Non-pigmented ciliary epithelial cell (primary cell): ENCODE data around the gene STK38L.
A peak's percentile ranks its signal among the peaks of the same experiment; 100 is the strongest.

ENCODE experiments used
- DNase-seq: peaks from one replicate; pipeline ENCODE4 v3.0.0-alpha.2; 2010; ENCODE audit warnings: low read depth

STK38L gene

DNA sequence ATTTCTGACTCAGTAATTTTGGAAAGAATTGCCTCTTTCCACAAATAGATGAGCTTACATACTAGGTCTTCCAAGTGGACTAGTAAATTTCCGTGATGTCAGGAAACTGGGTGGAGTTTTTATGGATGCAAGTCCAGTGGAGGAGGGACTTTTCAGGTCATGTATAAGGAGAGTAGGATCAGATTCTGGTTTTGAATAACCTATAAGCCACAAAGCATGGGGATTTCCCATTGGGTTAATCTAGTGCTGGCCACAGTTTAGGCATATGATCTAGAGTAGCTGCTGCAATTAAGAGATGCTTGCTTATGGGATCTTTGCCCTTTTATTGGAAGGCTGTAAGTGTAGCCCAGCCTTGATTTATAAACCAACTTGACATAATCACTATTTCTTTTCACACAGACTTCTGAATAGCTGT is 33.8 kb downstream of the STK38L start:
- peak; percentile 67 for DNase-seq

DNA sequence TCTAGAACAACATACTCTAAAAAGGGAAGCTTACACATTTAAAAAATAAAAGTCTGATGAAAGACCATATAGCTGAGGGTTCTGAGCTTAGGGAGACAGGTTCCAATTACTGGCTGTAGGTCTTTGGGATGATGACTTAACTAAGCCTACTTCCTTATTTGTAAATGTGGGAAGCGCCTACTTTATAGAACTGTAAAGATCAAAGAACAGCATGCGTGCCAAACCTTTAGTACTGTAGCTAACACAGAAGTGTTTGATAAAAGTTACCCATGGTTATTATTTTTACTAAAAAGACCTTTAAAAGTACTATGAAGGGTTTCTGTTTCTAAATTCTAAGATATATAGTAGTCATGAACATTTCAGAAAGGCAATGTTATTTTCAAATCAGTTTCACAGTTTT is 35.7 kb downstream of the STK38L start:
- DNase-seq, result no peak

DNA sequence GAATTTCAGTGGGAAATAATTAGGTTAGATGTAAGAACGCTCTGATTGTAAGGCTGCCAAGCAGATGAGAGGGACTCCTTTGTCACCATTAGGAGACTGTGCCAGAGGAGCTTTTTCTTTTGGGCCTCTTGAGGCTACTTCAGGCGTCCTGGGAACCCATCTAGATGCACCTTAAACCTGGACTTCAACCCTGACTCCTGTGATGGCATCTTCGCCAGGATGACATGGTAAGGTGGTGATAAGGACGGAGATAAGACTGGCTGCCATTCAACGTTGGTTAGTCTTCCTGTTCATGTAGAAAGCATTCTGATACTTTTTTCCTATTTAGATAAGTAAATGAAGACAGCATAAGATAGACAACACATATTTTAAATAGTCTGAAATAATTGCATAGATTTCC is 36.3 kb downstream of the STK38L start:
- no peak for DNase-seq

DNA sequence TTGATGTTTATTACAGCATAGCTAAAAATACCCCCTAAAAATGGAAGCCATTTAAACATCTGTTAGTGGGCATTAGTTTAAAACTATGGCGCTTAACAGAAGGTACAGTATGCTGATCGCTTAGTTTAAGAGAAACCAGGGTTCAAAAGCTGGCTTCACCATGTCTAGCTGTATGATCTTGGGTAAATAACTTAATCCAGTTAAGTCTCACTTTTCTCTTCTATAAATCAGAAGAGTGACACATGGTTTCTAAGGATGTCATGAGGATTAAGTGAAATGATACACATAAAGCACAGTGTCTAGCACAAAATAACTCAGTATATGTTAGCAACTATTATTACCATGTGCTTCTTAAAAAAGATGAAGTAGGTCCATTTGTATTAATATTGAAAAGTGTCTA is 38.7 kb downstream of the STK38L start:
- DNase-seq, result no peak

DNA sequence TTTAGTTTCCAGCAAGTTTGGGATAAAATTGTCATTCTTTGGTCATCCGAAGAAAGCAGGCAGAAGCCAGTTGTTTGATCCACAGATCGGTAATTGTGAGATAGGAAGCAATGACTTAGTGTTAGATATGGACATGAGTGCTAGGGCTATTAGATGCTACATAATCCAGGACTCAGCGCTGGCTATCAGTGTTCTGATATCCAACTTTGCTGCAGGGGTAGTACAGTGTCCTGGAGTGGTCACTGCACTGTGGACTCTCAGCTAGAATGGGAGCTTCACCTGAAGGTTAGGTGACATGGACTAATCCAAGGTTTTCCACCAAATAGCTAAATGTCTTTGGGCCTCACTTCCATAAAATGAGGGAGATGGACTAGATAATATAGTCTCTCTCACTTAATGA is 39.9 kb downstream of the STK38L start:
- DNase-seq, result no peak

DNA sequence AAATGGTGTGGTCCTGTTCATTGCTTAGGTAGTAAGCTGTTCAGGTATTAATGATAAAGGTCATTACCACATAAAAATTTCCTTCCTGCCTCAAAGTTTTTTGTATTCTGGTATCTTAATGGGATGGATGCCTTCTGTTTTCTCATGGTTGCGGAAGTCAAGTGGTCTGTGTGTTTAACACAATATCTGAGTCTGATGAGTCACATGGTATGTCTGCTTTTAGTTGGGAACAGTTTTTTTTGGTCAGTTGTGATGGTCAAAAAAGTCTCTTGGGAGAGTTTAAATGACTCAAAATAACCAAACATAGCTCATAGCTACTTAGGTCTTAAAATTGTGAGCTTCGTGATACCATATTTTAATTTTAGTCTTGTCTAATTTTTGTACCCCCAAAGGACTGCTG is 40.7 kb downstream of the STK38L start:
- DNase-seq, result peak; percentile 67

DNA sequence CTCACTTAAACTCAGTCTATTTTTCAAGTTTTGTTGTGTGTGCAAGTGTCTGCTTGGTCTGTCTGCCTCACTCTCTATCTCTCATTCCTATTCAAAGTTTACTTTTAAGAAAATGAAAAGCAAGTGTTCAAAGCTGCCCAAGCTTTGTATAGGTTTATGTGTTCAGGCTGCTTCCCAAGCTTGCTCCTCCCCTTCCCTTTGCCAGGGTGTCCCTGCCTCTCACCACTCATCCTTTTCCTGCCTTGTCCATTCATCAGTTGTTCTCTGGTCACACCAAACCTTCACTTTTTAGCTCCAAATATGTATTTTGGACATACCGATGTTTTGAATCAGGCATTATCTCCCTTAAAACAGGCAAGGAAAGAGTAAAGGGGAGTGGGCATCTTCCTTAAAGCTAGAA is 41.3 kb downstream of the STK38L start:
- no peak for DNase-seq

DNA sequence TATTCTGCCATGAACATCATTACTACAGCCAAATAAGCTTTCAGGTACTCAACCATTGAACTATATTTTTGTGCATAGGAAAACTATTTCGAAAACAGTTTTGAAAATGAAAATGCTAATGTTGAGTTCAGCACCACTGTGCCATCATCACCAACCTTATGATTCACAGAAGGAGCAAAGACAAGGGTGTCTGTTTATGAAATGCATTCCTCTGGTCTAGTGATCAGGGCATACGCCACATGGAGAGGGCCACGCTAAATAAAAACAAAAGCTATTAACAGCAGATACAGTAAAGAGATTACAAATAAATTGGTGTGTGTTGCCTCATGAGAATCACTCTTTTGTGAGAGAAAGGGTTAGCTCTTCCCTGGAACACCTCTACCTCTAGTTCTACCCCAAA is 45.3 kb downstream of the STK38L start:
- DNase-seq, result no peak

DNA sequence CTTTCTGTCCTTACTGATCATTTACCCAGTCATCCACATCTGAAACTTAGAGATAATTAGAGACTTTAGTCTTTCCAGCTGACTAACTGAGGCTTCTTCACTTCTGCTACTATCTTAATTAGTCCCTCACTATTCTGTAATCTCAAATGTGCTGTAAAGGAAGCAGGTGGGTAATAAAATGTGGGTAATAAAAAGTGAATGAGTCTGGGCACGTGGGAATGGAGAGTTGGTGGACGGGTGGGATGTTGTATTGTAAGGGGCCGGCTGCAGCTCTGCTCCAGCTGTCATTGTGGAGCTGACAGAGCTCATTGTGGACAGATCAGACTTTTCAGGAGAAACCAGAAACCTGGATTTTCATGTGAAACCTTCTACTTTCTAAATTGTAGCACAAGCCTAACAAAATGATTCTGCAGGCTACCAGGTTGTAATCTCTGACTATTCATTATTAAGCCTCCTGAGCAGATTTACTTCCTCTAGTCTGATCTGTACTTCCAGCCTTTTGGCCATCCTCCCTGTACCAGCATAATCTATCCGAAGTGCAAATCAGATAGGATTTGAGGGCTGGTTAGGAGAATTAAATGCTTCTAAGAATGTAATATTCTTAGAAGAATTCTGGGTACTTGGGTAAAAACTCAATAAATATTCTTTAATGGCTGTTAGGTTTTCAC is 46.5 kb downstream of the STK38L start:
- no peak for DNase-seq

DNA sequence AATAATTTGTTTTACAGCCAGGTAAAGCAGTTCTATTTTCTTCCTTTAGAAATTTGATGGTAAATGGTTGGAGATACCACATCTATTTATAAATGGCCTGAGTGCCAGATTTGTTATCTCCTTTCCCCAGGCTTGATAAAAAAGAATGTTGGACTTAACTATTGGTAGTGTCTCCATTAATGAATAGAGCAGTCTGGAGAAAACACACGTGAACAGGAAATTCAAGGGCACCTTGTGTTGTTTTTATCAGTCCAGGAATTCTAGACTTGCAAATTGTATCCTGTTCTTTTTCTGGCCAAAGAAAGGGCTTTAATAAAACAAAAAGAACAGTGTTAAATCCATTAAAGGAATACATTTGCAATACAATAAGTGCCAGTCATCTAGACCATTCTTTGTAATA is 47.8 kb downstream of the STK38L start:
- no peak for DNase-seq

DNA sequence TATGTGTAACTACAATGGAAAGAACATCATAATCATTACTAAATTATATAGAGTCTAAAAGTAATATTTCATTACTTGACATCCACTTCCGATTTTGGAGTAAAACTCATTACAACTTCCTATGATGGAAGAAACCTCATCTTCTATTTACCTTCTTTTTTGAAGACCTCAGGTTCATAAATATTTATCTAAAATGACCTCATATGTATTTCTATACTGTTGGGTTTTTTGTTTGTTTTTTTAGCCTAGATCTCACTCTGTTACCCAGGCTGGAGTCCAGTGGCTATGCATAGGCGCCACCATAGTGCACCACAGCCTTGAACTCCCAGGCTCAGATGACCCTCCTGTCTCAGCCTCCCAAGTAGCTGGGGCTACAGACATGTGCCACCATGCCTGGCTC is 48.6 kb downstream of the STK38L start:
- DNase-seq, result no peak

DNA sequence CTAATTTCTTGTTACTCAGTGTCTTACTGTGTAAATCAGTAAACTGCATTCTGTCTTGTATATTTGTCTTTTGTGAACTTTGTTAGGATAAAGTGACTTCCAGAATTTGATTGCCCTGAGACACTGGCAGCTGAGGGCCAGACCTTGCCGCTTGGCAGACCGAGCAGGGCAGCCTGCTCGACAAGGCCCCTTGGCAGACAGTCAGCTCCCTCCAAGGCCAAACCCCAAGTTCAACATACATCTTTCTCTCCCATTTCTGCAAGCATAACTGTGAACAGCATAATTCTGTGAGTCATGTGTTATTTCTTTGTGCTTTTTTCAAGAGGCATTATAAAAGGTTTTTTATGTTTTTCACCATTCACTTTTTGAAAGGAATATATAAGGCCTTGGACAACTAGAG is 49.4 kb downstream of the STK38L start:
- DNase-seq, result no peak

DNA sequence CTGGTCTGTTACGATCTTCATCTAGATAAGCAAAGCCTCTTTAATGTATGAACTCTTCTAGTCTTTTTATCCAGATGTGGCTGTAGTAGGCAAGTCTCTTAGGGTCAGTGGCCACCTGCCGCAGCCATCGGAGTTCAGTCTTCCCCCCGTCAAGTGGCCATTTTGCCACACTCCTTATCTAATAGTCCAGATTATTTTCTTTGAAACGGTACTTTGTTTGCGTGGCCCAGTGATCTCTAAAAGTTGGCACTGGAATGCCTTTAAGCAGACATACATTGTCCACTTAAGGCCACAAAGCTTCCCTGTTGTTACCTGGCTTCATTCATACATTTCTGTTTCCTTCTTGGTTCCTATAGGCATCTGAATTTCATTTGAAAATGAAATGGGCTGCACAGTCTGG is 52.6 kb downstream of the STK38L start:
- DNase-seq, result no peak

DNA sequence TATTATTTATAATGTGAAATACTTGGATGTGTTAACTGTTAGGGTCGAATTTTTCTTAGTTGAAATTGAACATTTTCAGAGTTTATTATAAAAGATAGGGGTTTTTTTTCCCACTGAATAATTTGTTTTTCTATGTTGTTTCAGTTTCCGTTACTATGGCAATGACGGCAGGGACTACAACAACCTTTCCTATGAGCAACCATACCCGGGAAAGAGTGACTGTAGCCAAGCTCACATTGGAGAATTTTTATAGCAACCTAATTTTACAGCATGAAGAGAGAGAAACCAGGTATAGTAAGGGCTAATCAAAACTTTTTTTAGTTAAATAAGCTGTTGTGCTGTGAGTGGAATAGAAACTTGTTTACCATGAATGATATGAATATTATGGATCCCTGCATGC is 53.5 kb downstream of the STK38L start:
- DNase-seq, result no peak

DNA sequence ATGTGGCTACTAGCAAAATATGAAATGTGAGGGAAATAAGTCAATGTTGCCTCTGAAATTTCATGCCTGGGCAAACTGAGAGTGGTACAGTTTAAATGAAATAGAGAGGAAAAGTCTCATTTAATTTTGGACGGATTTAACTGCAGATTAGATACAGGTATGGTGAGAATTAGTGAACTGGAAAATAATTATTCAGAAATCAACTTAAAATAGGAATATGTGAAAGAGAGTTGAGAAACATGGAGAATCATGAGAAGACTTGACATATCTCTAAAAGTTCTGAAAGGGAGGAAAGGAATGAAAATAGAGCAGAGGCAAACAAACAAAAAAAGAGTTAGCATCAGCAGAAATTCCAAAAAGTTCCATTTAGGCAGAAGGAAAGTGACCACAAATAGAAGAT is 55.0 kb downstream of the STK38L start:
- DNase-seq, result no peak

DNA sequence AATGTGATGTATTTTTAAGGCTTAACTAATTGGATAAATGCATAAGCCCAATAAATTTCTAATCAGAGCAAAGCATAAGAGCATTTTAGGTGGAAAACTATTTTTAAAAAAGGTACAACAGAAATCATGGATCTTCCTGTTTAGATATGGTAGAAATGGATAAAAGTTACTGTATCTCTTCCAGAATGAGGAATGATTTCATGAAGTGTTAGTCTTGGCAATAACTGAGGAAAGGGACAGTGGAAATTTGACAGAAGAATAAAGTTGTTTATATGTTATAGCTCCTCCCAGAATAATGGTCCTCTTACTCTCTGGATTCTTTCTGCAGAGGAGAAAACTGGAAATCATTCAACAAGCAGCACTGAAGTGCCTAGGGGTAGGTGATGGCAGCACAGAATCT is 56.1 kb downstream of the STK38L start:
- DNase-seq, result no peak

DNA sequence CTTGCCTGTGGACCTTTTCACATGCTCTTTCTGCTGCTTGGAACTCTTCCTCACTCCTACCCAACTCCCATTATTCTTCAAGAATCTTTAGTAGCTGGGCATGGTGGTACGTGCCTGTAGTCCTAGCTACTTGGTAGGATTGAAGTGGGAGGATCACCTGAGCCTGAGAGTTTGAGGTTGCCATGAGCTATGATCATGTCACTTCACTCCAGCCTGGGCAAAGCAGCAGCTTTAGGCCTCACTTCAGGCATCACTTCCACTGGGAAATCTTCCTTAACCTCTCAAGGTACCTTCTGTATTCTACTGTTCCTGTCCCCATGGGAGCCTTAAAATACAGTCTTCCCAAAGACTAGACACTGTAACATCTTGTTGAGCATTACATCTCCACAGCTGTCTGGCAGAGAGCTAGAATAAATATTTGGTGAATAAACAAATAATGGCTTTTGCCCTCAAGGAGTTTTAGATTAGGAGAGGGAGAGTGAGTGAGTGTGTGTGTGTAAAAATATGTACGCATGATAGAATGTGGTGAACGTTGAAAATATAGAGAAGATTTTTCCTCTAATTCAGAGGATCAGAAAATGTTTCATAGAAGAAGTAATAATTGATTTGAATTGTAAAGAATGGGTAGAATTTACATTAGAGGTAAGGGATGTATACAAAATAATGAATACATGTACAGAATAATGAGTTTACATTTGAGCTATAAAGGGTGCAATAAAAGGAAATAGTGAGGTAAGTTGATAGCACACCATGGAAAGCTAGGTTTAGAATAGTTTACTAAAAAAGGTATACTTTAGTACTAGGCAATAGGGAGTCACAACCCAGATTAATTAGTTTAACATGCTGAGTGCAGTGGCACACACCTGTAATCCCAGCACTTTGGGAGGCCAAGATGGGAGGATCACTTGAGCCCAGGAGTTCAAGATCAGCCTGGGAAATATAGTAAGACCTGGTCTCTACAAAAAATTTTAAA is 59.3 kb downstream of the STK38L start:
- no peak for DNase-seq

DNA sequence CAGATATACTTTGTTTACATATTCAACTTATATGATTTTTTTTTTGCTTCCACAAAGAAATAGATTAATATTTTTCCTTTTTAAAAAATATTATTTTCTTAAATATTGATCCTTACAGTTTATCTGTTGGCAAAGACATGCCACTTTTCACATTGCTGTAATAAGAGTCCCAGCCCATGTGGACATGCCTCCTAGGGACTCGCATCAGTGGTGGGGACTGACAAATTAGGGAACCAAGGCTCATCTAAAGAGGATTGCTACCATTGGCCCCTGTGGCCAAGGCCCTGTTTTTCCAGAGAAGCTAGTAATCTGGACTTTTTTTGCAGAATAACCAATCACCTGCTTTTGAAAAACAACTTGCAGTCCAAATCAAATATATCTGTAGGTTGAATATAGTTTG is 60.8 kb downstream of the STK38L start:
- no peak for DNase-seq

DNA sequence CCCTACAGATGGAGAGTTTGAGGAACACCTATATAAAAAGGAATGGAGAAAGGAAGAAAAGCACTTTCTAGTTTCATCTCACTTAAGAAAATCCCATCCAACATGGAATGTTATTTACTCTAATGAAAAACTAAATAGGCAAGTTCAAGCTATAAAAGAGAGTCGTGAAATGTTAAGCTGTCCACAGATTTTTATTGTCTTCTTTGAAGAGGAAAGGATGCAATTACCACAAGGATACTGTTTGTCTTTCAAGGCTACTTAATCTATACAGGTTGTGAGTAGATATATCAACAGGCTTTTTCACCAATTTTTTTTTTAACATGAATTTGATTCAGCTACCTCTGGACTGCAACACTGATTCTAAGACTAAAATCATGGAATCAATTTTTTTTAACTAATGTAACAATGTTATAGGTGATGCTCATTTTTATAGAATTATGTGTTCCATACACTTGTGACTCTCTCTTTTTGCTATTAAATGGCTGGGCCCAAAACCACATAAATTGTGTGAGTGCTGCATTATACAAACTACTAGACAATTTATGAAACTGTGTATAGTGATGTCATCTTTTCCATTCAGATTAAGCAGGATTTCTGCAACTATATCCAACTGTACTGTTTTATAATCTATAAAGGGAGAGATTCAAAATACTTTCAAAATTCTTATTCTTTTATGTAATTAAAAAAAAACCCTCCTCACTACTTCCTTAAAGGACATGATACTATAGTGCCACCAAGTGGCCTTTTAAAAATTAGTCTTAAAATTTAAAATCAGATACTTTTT is 61.8 kb downstream of the STK38L start:
- DNase-seq, result no peak

DNA sequence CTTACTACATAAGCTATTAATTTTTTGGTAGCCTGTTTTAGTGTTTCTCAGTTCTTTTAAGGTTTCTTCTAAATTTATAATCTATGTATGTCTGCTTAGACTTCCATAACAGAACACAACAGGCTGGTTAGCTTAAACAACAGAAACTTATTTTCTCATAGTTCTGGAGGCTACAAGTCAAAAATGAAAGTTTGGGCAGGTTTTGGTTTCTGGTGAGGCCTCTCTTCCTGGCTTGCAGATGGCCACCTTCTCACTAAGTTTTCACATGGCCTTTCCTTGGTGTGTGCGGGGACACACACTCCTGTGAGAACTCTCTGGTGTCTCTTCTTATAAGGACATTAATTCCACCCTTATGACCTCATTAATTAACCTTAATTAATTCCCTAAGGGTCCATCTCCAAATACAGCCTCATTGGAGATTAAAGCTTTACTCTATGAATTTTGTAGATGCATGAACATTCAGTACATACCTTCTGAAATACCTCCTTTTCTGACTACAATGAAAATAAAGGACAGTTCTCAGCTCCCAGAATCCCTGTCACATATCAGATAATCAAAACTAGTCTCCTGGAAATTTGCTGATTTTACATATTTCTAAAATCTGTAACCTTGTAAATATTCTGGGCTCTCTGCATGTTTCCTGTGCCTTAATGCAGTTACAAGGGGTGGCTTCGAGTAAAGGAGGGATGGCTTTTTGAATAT is 65.4 kb downstream of the STK38L start:
- no peak for DNase-seq

DNA sequence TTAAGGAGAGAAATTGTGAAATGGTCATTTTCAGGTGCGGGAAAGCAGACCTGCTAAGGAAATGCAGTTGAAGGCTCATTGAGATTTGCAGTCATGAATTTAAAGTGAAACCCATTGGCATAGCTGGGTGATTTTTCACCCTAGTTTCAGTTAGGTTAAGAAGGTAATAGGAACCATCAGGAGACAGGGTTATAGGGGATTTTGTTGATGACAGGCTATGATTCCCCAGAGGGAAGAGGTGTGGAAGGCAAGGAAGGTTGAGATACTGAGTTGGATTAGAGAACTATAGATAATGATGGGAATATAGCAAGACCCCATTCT is 65.9 kb downstream of the STK38L start:
- DNase-seq, result no peak

DNA sequence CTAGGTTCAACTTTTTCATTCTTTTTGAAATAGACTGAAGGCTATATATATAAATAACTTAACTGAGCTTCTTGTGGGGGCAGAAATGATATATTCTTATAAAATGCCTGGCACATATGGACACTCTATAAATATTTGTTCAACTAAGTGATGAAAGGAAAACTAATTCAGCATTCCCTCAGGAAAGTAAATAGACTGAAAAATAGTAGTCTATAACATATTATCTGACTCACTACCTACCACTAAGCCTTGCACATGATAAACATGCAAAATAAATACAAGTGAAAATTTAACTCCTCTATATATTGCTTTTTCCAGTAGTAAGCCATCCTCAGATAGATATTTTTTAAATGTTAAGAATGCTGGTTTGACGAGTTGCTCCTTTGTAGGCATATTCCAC is 72.9 kb downstream of the STK38L start:
- DNase-seq, result no peak
